ENCODE data around the gene ARHGEF1.

Gene ARHGEF1

GRCh38 chr19:41882568-41883462, at the start of gene ARHGEF1:
ARHGEF1 (plus strand) TSS chr19:41883184; CDS start chr19:41888083, 4,899 bp downstream.
- in situ Hi-C loops (cut with MboI; ENCODE audit: low sequenced_read_pairs), result no loop called here

- in situ Hi-C loops (cut with MboI; ENCODE audit: low sequenced_read_pairs), result no loop called here
Observed at GRCh38 chr19:41837981-41838708, 44.8 kb upstream of the ARHGEF1 start.

GRCh38 chr19:41839211-41839610, 43.8 kb upstream of the ARHGEF1 start:
- in situ Hi-C loops (cut with MboI; ENCODE audit: low sequenced_read_pairs), result no loop called here

- in situ Hi-C loops (cut with MboI; ENCODE audit: low sequenced_read_pairs), result no loop called here
Observed at GRCh38 chr19:41843371-41843770, 39.6 kb upstream of the ARHGEF1 start.

- in situ Hi-C loops (cut with MboI; ENCODE audit: low sequenced_read_pairs), result no loop called here
Observed at GRCh38 chr19:41844601-41845000, 38.4 kb upstream of the ARHGEF1 start, which contains the start of gene LYPD4. LYPD4 (minus strand) TSS chr19:41844683; CDS start chr19:41839285, 5,398 bp downstream.

- in situ Hi-C loops (cut with MboI; ENCODE audit: low sequenced_read_pairs), result no loop called here
Observed at GRCh38 chr19:41845001-41845050, 38.2 kb upstream of the ARHGEF1 start, which contains the start of gene DMRTC2. DMRTC2 (plus strand) TSS chr19:41845042; CDS start chr19:41847429, 2,387 bp downstream.

GRCh38 chr19:41845051-41845590, 37.9 kb upstream of the ARHGEF1 start:
- in situ Hi-C loops (cut with MboI; ENCODE audit: low sequenced_read_pairs), result no loop called here

- in situ Hi-C loops (cut with MboI; ENCODE audit: low sequenced_read_pairs), result no loop called here
Observed at GRCh38 chr19:41847351-41848105, 35.5 kb upstream of the ARHGEF1 start.

GRCh38 chr19:41848666-41849065, 34.3 kb upstream of the ARHGEF1 start:
- in situ Hi-C loops (cut with MboI; ENCODE audit: low sequenced_read_pairs), result no loop called here

- in situ Hi-C loops (cut with MboI; ENCODE audit: low sequenced_read_pairs), result no loop called here
Observed at GRCh38 chr19:41849067-41849466, 33.9 kb upstream of the ARHGEF1 start.

- in situ Hi-C loops (cut with MboI; ENCODE audit: low sequenced_read_pairs), result no loop called here
Observed at GRCh38 chr19:41850381-41850780, 32.6 kb upstream of the ARHGEF1 start.

GRCh38 chr19:41851456-41851855, 31.5 kb upstream of the ARHGEF1 start:
- in situ Hi-C loops (cut with MboI; ENCODE audit: low sequenced_read_pairs), result no loop called here

- in situ Hi-C loops (cut with MboI; ENCODE audit: low sequenced_read_pairs), result no loop called here
Observed at GRCh38 chr19:41853344-41853743, 29.6 kb upstream of the ARHGEF1 start.

GRCh38 chr19:41853768-41854167, 29.2 kb upstream of the ARHGEF1 start:
- in situ Hi-C loops (cut with MboI; ENCODE audit: low sequenced_read_pairs), result no loop called here

- in situ Hi-C loops (cut with MboI; ENCODE audit: low sequenced_read_pairs), result no loop called here
Observed at GRCh38 chr19:41859213-41859617, 23.8 kb upstream of the ARHGEF1 start.

GRCh38 chr19:41859618-41860418, 23.2 kb upstream of the ARHGEF1 start, which contains the start of gene RPS19:
RPS19 (plus strand) TSS chr19:41860255; CDS start chr19:41860775, 520 bp downstream.
- in situ Hi-C loops (cut with MboI; ENCODE audit: low sequenced_read_pairs), result no loop called here

- in situ Hi-C loops (cut with MboI; ENCODE audit: low sequenced_read_pairs), result no loop called here
Observed at GRCh38 chr19:41860419-41861115, 22.4 kb upstream of the ARHGEF1 start.

- in situ Hi-C loops (cut with MboI; ENCODE audit: low sequenced_read_pairs), result no loop called here
Observed at GRCh38 chr19:41861116-41861768, 21.7 kb upstream of the ARHGEF1 start.

- in situ Hi-C loops (cut with MboI; ENCODE audit: low sequenced_read_pairs), result no loop called here
Observed at GRCh38 chr19:41861846-41862245, 21.1 kb upstream of the ARHGEF1 start.
